BE2C (cell line): Measurements from ENCODE around the gene BMPR1A.

ENCODE experiments used
- DNase-seq: peaks from one replicate; pipeline ENCODE4 v3.0.0-alpha.2; 2020
- H3K27me3 ChIP-seq: fragments of 250-450 bp; sonication (Bioruptor Pico); 2 replicates; pipeline ENCODE4 v1.5.1; 2020; ENCODE audit warnings: mild to moderate bottlenecking
- H3K36me3 ChIP-seq: fragments of 250-450 bp; sonication (Bioruptor Pico); 2 replicates; pipeline ENCODE4 v1.5.1; 2020; ENCODE audit warnings: mild to moderate bottlenecking
- H3K4me1 ChIP-seq: fragments of 250-450 bp; sonication (Bioruptor Pico); 2 replicates; pipeline ENCODE4 v1.5.1; 2020
- H3K4me3 ChIP-seq: 2 replicates; pipeline ENCODE4 v1.5.1; 2011; ENCODE audit warnings: low read depth, low read length
- H3K9me3 ChIP-seq: fragments of 250-450 bp; sonication (Bioruptor Pico); 2 replicates; pipeline ENCODE4 v1.5.1; 2020
- TF ChIP-seq, protein P1 (sequence below): IDR thresholded peaks from 2 replicates; pipeline ENCODE4 v1.5.1; 2012; ENCODE audit warnings: mild to moderate bottlenecking, low read depth, low read length

BMPR1A gene

DNA sequence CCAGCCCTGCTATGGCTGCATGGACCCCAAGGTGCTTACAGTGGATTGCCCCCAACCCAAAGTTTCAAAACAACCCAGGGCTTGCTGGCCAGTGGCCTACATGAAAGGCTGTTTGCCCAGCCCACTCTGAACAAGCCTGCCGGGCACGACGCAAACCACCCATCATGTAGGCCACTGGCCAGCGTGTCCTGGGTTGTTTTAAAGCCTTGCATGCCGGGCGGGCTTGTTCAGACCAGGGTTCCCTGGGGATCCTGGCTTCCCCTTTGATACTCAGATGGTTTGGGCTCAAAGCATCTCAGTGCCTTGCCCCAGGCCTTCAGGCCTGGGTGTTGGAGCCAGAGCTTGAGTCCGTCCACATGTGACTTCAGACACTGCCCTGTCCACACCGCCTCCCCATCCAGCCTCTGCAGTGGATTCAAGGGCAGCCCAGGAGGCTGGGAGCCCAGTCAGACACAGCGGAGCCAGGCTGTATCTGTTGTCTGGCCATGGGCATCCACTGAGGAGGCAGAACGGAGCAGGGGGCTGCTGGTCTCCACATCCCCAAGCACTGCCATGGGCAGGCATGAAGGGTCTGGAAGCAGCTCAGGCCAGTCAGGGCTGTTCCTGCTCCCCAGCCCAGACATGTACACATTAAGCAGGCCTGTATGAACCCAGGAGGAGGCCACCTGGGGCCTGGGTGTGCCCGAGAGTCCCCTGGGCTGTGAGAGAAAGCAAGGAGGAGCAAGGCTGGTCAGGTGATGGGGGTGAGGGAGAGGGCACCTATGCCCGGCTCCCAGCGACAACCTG is 207.8 kb downstream of the BMPR1A start:
- Histone ChIP-seq H3K4me1 (peaks cover 12% of the 10 kb centered on the region), H3K9me3 (no peaks in the 10 kb centered on the region), H3K27me3 (no peaks in the 10 kb centered on the region), H3K4me3 (no peak overlapping the region), H3K36me3 (no peaks in the 10 kb centered on the region)
- peak; percentile 40 for DNase-seq
- TF ChIP-seq, protein P1, sequence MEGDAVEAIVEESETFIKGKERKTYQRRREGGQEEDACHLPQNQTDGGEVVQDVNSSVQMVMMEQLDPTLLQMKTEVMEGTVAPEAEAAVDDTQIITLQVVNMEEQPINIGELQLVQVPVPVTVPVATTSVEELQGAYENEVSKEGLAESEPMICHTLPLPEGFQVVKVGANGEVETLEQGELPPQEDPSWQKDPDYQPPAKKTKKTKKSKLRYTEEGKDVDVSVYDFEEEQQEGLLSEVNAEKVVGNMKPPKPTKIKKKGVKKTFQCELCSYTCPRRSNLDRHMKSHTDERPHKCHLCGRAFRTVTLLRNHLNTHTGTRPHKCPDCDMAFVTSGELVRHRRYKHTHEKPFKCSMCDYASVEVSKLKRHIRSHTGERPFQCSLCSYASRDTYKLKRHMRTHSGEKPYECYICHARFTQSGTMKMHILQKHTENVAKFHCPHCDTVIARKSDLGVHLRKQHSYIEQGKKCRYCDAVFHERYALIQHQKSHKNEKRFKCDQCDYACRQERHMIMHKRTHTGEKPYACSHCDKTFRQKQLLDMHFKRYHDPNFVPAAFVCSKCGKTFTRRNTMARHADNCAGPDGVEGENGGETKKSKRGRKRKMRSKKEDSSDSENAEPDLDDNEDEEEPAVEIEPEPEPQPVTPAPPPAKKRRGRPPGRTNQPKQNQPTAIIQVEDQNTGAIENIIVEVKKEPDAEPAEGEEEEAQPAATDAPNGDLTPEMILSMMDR: no peak

DNA sequence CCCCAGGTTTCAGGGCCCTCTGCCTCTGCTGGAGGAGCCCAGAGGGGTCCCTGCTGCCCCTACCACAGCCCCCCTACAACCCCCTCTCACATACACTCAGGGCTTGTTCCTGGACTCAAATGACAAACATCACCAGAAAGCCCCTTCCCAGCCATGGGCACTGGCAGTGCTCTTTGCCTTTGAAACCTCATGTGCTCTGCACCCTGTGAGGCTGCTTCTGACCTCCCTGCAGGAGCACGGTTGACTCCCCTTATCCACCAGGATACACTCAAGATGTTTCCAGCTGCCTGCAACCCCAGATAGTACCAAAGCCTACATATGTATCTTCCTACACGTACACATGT is 208.4 kb downstream of the BMPR1A start:
- peaks cover 12% of the 10 kb centered on the region for H3K4me1 ChIP-seq
- DNase-seq: no peak
- H3K4me3 ChIP-seq: no peak overlapping the region
- TF ChIP-seq, protein P1: no peak
- H3K9me3 ChIP-seq: no peaks in the 10 kb centered on the region
- no peaks in the 10 kb centered on the region for H3K27me3 ChIP-seq
- H3K36me3 ChIP-seq: no peaks in the 10 kb centered on the region

DNA sequence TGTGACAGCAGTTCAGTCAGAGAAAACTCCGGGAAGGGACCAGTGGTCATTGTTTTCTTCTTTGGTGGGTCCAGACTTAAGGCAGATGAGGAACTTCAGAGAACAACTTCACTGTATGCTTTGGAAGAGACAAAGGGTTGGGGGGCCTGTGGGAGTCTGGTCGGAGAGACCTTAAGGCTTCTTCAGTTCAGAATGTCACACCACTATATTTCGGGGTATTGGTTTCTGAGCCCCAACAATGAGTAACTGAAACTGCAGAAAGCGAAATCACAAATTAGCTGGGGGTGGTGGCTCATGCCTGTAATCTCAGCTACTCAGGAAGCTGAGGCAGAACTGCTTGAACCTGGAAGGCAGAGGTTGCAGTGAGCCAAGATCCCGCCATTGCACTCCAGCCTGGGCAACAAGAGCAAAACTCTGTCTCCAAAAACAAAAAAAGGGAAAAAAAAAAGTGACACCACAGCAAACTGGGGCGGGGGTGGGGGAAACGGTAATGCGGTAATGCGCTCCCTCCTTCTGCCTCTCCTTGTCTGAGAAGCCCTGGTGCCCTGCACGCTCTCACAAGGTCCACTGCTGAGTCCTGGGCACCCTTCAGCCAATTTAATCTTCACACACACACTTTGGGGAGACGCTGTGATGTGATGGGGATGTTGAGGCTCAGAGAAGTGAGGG is 209.7 kb downstream of the BMPR1A start:
- Histone ChIP-seq H3K27me3 (no peaks in the 10 kb centered on the region), H3K36me3 (no peaks in the 10 kb centered on the region), H3K9me3 (no peaks in the 10 kb centered on the region), H3K4me1 (peaks cover 12% of the 10 kb centered on the region), H3K4me3 (no peak overlapping the region)
- TF ChIP-seq, protein P1: no peak
- no peak for DNase-seq

DNA sequence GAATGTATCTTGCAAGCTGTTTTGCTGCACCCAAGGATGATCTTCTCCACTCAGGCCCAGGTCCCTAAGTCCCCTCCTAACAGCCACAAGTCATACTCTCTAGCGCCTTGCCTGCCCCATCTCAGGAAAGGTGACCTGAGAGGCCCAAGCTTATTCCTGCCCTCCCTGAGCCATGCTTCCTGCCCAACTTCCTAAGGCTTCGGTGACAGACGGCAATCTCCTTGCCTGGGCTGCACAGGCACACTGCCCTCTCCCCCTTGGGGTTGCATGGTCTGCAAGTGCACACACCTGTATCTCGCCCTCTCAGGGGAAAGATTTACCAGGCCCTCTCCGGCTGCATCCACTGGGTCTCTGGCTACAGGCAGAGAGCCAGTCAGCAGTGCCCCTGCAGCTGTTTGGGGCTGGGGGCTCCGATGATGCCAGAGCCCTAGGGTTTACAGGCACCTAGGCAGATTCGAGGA is 211.1 kb downstream of the BMPR1A start:
- peaks cover 12% of the 10 kb centered on the region for H3K4me1 ChIP-seq
- H3K9me3 ChIP-seq: no peaks in the 10 kb centered on the region
- TF ChIP-seq, protein P1: no peak
- no peaks in the 10 kb centered on the region for H3K36me3 ChIP-seq
- no peaks in the 10 kb centered on the region for H3K27me3 ChIP-seq
- DNase-seq: no peak
- H3K4me3 ChIP-seq: no peak overlapping the region

DNA sequence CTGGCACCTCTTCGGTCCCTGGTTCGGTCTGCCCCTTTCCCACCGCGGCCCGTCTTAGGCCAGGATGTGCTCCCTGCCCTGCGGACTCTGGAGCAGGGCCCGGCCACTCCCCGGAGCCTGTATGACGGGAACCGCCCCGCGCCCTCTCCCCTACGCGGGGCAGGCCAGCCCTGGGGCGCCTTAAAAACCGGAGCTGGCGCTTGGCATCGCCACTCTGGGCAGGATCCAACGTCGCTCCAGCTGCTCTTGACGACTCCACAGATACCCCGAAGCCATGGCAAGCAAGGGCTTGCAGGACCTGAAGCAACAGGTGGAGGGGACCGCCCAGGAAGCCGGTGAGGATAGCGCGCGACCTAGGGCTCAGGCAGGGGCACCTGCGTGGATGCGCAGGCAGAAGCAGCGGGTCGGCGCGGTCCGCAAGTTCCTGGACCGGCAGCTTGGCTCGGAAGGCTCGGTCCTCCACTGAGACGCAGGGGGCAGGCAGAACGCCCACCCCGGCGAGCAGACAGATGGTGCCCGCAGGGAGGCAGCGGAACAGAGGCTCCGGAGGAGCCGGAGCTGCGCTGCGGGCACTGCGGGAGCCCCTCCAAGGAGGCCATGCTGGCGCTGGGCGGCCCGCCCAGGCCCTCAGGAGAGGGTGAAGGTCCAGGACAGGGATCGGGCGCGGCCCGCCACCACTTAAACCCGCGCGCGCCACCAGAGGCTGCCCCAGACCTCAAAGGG is 212.0 kb downstream of the BMPR1A start, which contains the start of gene ADIRF:
TSS of gene ADIRF (plus strand) at position 212 of the 723 bp plus-strand sequence. CDS start at position 275, 63 bp downstream.
- DNase-seq: no peak
- TF ChIP-seq, protein P1: no peak
- Histone ChIP-seq H3K36me3 (no peaks in the 10 kb centered on the region), H3K4me1 (peaks cover 12% of the 10 kb centered on the region), H3K27me3 (no peaks in the 10 kb centered on the region), H3K4me3 (no peak within 1 kb of the TSS), H3K9me3 (no peaks in the 10 kb centered on the region)

DNA sequence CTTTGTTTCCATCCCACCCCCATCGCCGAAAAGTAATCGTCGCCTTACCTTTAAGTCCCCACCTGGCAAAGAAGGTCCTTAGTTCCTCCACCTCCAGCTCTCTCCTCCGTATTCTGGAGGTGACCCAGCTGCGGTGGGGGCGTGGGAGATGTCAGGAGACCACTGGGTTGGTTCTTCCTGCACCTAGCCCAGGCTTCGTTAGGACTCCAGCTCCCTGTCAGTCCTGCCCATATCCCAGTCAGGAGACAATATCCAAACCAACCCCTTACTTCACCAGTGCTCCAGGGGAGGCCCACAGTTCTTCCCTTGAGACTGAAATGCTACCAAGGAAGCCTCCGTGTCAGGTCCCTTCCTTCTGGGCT is 212.6 kb downstream of the BMPR1A start:
- peaks cover 12% of the 10 kb centered on the region for H3K4me1 ChIP-seq
- H3K27me3 ChIP-seq: no peaks in the 10 kb centered on the region
- no peaks in the 10 kb centered on the region for H3K9me3 ChIP-seq
- no peak overlapping the region for H3K4me3 ChIP-seq
- TF ChIP-seq, protein P1: no peak
- DNase-seq: no peak
- no peaks in the 10 kb centered on the region for H3K36me3 ChIP-seq
